Epithelial cell of proximal tubule (primary cell): Measurements from ENCODE around the gene RSL24D1. TPM values are rescaled to one million over a fixed set of nuclear protein-coding genes. Genes with fewer than 3 reads are reported as not detected.

Experiments used
- DNase-seq: peaks from one replicate; pipeline ENCODE4 v3.0.0-alpha.2; 2011; ENCODE audit warnings: low read depth
- H3K4me3 ChIP-seq: 2 replicates; pipeline ENCODE4 v1.5.1; 2011; ENCODE audit warnings: low read depth, mild to moderate bottlenecking, low read length
- CTCF ChIP-seq: conservative IDR thresholded peaks from 2 replicates; pipeline ENCODE4 v1.5.1; 2012; ENCODE audit warnings: low read depth, mild to moderate bottlenecking, low read length
- total RNA-seq: library from RNA; depleted of rRNA; stranded (reverse); fragments of >200 nt; gene quantifications from 2 replicates; pipeline ENCODE4 v1.2.3, GENCODE V29; 2015

Gene RSL24D1
- total RNA-seq = 80.3 and 86.5 TPM in 2 replicates

GRCh38 chr15:55196458-55197361 is at the start of gene RSL24D1:
RSL24D1 (minus strand) TSS chr15:55196941; CDS start chr15:55196890, 51 bp downstream.
- peak; percentile 88 for DNase-seq
- TF ChIP-seq CTCF = peak; percentile 43
- peak within 1 kb of the TSS; percentile 83 for H3K4me3 ChIP-seq

GRCh38 chr15:55245059-55245458 is 48.3 kb upstream of the RSL24D1 start:
- DNase-seq = no peak
- TF ChIP-seq CTCF = no peak
- H3K4me3 ChIP-seq = no peak overlapping the region

- TF ChIP-seq CTCF = no peak
- H3K4me3 ChIP-seq = no peak overlapping the region
- DNase-seq = no peak
Measured at GRCh38 chr15:55241891-55242290, 45.1 kb upstream of the RSL24D1 start.

GRCh38 chr15:55241186-55241585 is 44.4 kb upstream of the RSL24D1 start:
- DNase-seq = no peak
- H3K4me3 ChIP-seq = no peak overlapping the region
- no peak for TF ChIP-seq CTCF

- DNase-seq = no peak
- TF ChIP-seq CTCF = no peak
- no peak overlapping the region for H3K4me3 ChIP-seq
Measured at GRCh38 chr15:55240125-55240760, 43.5 kb upstream of the RSL24D1 start.

- no peak for DNase-seq
- no peak overlapping the region for H3K4me3 ChIP-seq
- no peak for TF ChIP-seq CTCF
Measured at GRCh38 chr15:55239440-55240124, 42.8 kb upstream of the RSL24D1 start.
